ENCODE results near the gene NPAS3. TPM values are rescaled to one million over a fixed set of nuclear protein-coding genes. Genes with fewer than 3 reads are reported as not detected.

Gene NPAS3
- total RNA-seq, 4 donors from 2014 or later = 0.19 to 2.1 (median 1.7) TPM; not detected in 1

- no peaks in the 10 kb centered on the region for H3K36me3 ChIP-seq
- H3K27ac ChIP-seq = no peak overlapping the region
- no peak for TF ChIP-seq CTCF (IDR thresholded peaks at IDR 0.05)
- TF ChIP-seq POLR2A (IDR thresholded peaks at IDR 0.05) = no peak
- H3K9me3 ChIP-seq = no peaks in the 10 kb centered on the region
- H3K4me3 ChIP-seq = no peak overlapping the region
- no peaks in the 10 kb centered on the region for H3K27me3 ChIP-seq
- no peak for DNase-seq
- no peaks in the 10 kb centered on the region for H3K4me1 ChIP-seq
Measured at GRCh38 chr14:33655421-33655820, 716.7 kb downstream of the NPAS3 start.

- H3K27ac ChIP-seq = no peak overlapping the region
- no peaks in the 10 kb centered on the region for H3K4me1 ChIP-seq
- TF ChIP-seq CTCF (IDR thresholded peaks at IDR 0.05) (no peak), POLR2A (IDR thresholded peaks at IDR 0.05) (no peak)
- no peaks in the 10 kb centered on the region for H3K27me3 ChIP-seq
- no peaks in the 10 kb centered on the region for H3K36me3 ChIP-seq
- no peak overlapping the region for H3K4me3 ChIP-seq
- H3K9me3 ChIP-seq = no peaks in the 10 kb centered on the region
- DNase-seq = no peak
Measured at GRCh38 chr14:33657476-33657875, 718.8 kb downstream of the NPAS3 start.

GRCh38 chr14:33660248-33660647, 721.6 kb downstream of the NPAS3 start:
- no peak overlapping the region for H3K4me3 ChIP-seq
- H3K4me1 ChIP-seq = no peaks in the 10 kb centered on the region
- no peak for TF ChIP-seq CTCF (IDR thresholded peaks at IDR 0.05)
- TF ChIP-seq POLR2A (IDR thresholded peaks at IDR 0.05) = no peak
- H3K9me3 ChIP-seq = no peaks in the 10 kb centered on the region
- no peaks in the 10 kb centered on the region for H3K27me3 ChIP-seq
- H3K36me3 ChIP-seq = no peaks in the 10 kb centered on the region
- DNase-seq = no peak
- H3K27ac ChIP-seq = no peak overlapping the region

- no peak for DNase-seq
- no peaks in the 10 kb centered on the region for H3K4me1 ChIP-seq
- no peak overlapping the region for H3K4me3 ChIP-seq
- H3K27me3 ChIP-seq = no peaks in the 10 kb centered on the region
- no peaks in the 10 kb centered on the region for H3K36me3 ChIP-seq
- H3K27ac ChIP-seq = no peak overlapping the region
- no peak for TF ChIP-seq POLR2A (IDR thresholded peaks at IDR 0.05)
- no peak for TF ChIP-seq CTCF (IDR thresholded peaks at IDR 0.05)
- no peaks in the 10 kb centered on the region for H3K9me3 ChIP-seq
Measured at GRCh38 chr14:33661101-33661500, 722.4 kb downstream of the NPAS3 start.

- Histone ChIP-seq H3K27me3 (no peaks in the 10 kb centered on the region), H3K27ac (no peak overlapping the region), H3K4me3 (no peak overlapping the region), H3K4me1 (no peaks in the 10 kb centered on the region), H3K9me3 (no peaks in the 10 kb centered on the region), H3K36me3 (no peaks in the 10 kb centered on the region)
- DNase-seq = no peak
- TF ChIP-seq POLR2A (IDR thresholded peaks at IDR 0.05) (no peak), CTCF (IDR thresholded peaks at IDR 0.05) (no peak)
Measured at GRCh38 chr14:33668066-33668465, 729.4 kb downstream of the NPAS3 start.

GRCh38 chr14:33669111-33669510, 730.4 kb downstream of the NPAS3 start:
- DNase-seq = no peak
- TF ChIP-seq CTCF (IDR thresholded peaks at IDR 0.05) = no peak
- H3K4me1 ChIP-seq = no peaks in the 10 kb centered on the region
- H3K27ac ChIP-seq = no peak overlapping the region
- no peaks in the 10 kb centered on the region for H3K27me3 ChIP-seq
- H3K9me3 ChIP-seq = no peaks in the 10 kb centered on the region
- H3K4me3 ChIP-seq = no peak overlapping the region
- no peaks in the 10 kb centered on the region for H3K36me3 ChIP-seq
